Erythroblast (primary cell): ENCODE data around the gene VIPR2.

ENCODE experiments used
- GATA1 ChIP-seq: IDR thresholded peaks from 2 replicates; pipeline ENCODE4 v1.6.1; 2011; ENCODE audit warnings: low read depth, mild to moderate bottlenecking, control low read depth, low read length, moderate library complexity
- POLR2A ChIP-seq: IDR thresholded peaks from 2 replicates; pipeline ENCODE4 v1.6.1; 2011; ENCODE audit warnings: mild to moderate bottlenecking, low read length

- no peak for TF ChIP-seq POLR2A
- TF ChIP-seq GATA1, result no peak
Measured at GRCh38 chr7:159024280-159024951, 120.3 kb downstream of the VIPR2 start.
